GM12891 (cell line): ENCODE data around the gene ADK.

Experiments used
- POU2F2 ChIP-seq: IDR thresholded peaks from 2 replicates; pipeline ENCODE4 v1.6.1; 2011; ENCODE audit warnings: low read depth, mild to moderate bottlenecking, control low read depth, low read length, moderate library complexity
- TAF1 ChIP-seq: IDR thresholded peaks from 2 replicates; pipeline ENCODE4 v1.6.1; 2011; ENCODE audit warnings: low read depth, low read length, control low read depth

GRCh38 chr10:74745449-74745848 is 594.4 kb downstream of the ADK start:
- TF ChIP-seq POU2F2 (no peak), TAF1 (no peak)
